Measurements from ENCODE around the gene MAP1LC3B.
A peak's percentile ranks its signal among the peaks of the same experiment; 100 is the strongest.

MAP1LC3B gene

GRCh38 chr16:87361916-87362619 lies 30.1 kb upstream of the MAP1LC3B start:
- H3K27ac ChIP-seq: no peak overlapping the region
- no peak for TF ChIP-seq CTCF (conservative IDR thresholded peaks at IDR 0.05)

GRCh38 chr16:87362828-87363559 lies 29.1 kb upstream of the MAP1LC3B start:
- H3K27ac ChIP-seq: peak overlapping the region; percentile 50

GRCh38 chr16:87363771-87364455 lies 28.2 kb upstream of the MAP1LC3B start:
- no peak for TF ChIP-seq CTCF (conservative IDR thresholded peaks at IDR 0.05)
- H3K27ac ChIP-seq: peak overlapping the region; percentile 50

- no peak overlapping the region for H3K27ac ChIP-seq
- TF ChIP-seq CTCF (conservative IDR thresholded peaks at IDR 0.05): no peak
Observed at GRCh38 chr16:87365021-87365713, 27.0 kb upstream of the MAP1LC3B start.

GRCh38 chr16:87366288-87366687 lies 25.8 kb upstream of the MAP1LC3B start:
- no peak overlapping the region for H3K27ac ChIP-seq
- no peak for TF ChIP-seq CTCF (conservative IDR thresholded peaks at IDR 0.05)

- no peak for TF ChIP-seq CTCF (conservative IDR thresholded peaks at IDR 0.05)
- H3K27ac ChIP-seq: no peak overlapping the region
Observed at GRCh38 chr16:87366930-87367329, 25.2 kb upstream of the MAP1LC3B start.

GRCh38 chr16:87367529-87367928 lies 24.6 kb upstream of the MAP1LC3B start:
- TF ChIP-seq CTCF (conservative IDR thresholded peaks at IDR 0.05): no peak
- no peak overlapping the region for H3K27ac ChIP-seq

All from VCaP (cell line).